Activated CD4-positive, alpha-beta T cell treated with anti-CD3 and anti-CD28 coated beads, Interleukin-2, amount 10 ng/mL, durations not matched to agents 7 days and 5 days (primary cell): ENCODE measurements around the gene REC8. TPM values are rescaled to one million over a fixed set of nuclear protein-coding genes. Genes with fewer than 3 reads are reported as not detected.

Experiments used
- CTCF ChIA-PET: fragments of 350-600 bp; sonication (Branson Sonifier 250); formaldehyde crosslinking; loops from one replicate; lab custom pipeline; 2021; ENCODE audit warnings: antibody characterized with exemption; lab: Charles Lee
- POLR2A ChIA-PET: fragments of 350-600 bp; sonication (Branson Sonifier 250); formaldehyde crosslinking; loops from one replicate; lab custom pipeline; 2021; ENCODE audit warnings: antibody characterized with exemption; lab: Charles Lee
- DNase-seq: peaks from one replicate; pipeline ENCODE4 v3.0.0-alpha.2; 2020
- H3K27ac Mint-ChIP-seq: one replicate; pipeline ENCODE4 v1.8.0; 2021; ENCODE audit warnings: mild to moderate bottlenecking, moderate library complexity, mixed read lengths
- H3K27me3 Mint-ChIP-seq: one replicate; pipeline ENCODE4 v1.8.0; 2021; ENCODE audit warnings: mixed read lengths
- H3K36me3 Mint-ChIP-seq: one replicate; pipeline ENCODE4 v1.8.0; 2021; ENCODE audit warnings: low read depth, mixed read lengths
- H3K4me1 Mint-ChIP-seq: one replicate; pipeline ENCODE4 v1.8.0; 2021; ENCODE audit warnings: mixed read lengths
- H3K4me3 Mint-ChIP-seq: one replicate; pipeline ENCODE4 v1.8.0; 2021; ENCODE audit warnings: mild to moderate bottlenecking, moderate library complexity, mixed read lengths
- H3K9me3 Mint-ChIP-seq: one replicate; pipeline ENCODE4 v1.8.0; 2021; ENCODE audit warnings: mixed read lengths
- total RNA-seq, 2 experiments: library from RNA; stranded (reverse); gene quantifications; one replicate each; pipeline ENCODE4 v1.2.3, GENCODE V29; 2021

REC8 gene
- total RNA-seq, 2 experiments from 2014 or later, result 52.8 to 61.0 TPM

GRCh38 chr14:24132061-24132685 is 39.7 kb upstream of the REC8 start:
- Mint-ChIP-seq H3K4me1 (peaks cover 34% of the 10 kb centered on the region), H3K9me3 (no peaks in the 10 kb centered on the region), H3K27me3 (no peaks in the 10 kb centered on the region), H3K4me3 (no peak overlapping the region), H3K36me3 (peaks cover 8% of the 10 kb centered on the region), H3K27ac (peak overlapping the region; percentile 85)
- DNase-seq, result no peak
- POLR2A ChIA-PET, result no interaction called here
- CTCF ChIA-PET, result interaction anchor here (0.8 to 2.4 kb wide), 6 partner anchors 9 to 42 kb away, joined by 3 to 7 read pairs (median 4); partner anchors contain the start of genes DCAF11, EMC9, IRF9 and NRL

GRCh38 chr14:24132976-24133375 is 38.9 kb upstream of the REC8 start:
- no peaks in the 10 kb centered on the region for H3K27me3 Mint-ChIP-seq
- H3K36me3 Mint-ChIP-seq, result peaks cover 13% of the 10 kb centered on the region
- CTCF ChIA-PET, result interaction anchor here (0.7 to 2.4 kb wide), 3 partner anchors 8 to 25 kb away, joined by 3 to 7 read pairs (median 3); partner anchors contain the start of genes DCAF11, EMC9 and NRL
- DNase-seq, result no peak
- H3K27ac Mint-ChIP-seq, result peak overlapping the region; percentile 85
- H3K4me3 Mint-ChIP-seq, result no peak overlapping the region
- peaks cover 39% of the 10 kb centered on the region for H3K4me1 Mint-ChIP-seq
- POLR2A ChIA-PET, result interaction anchor here (0.7 kb wide), 1 partner anchor 577 kb away, joined by 8 read pairs; the partner anchor contains the start of gene THTPA
- no peaks in the 10 kb centered on the region for H3K9me3 Mint-ChIP-seq

GRCh38 chr14:24133735-24134134 is 38.1 kb upstream of the REC8 start:
- no peak for DNase-seq
- H3K9me3 Mint-ChIP-seq, result no peaks in the 10 kb centered on the region
- H3K36me3 Mint-ChIP-seq, result peaks cover 21% of the 10 kb centered on the region
- ChIA-PET POLR2A (interaction anchor here (0.7 kb wide), 1 partner anchor 578 kb away, joined by 8 read pairs; the partner anchor contains the start of gene THTPA), CTCF (interaction anchor here (0.6 to 2.4 kb wide), 7 partner anchors 15 to 772 kb away, joined by 3 to 7 read pairs (median 3); partner anchors contain the start of genes DCAF11, IPO4 and NRL)
- H3K27ac Mint-ChIP-seq, result no peak overlapping the region
- no peaks in the 10 kb centered on the region for H3K27me3 Mint-ChIP-seq
- H3K4me1 Mint-ChIP-seq, result peaks cover 46% of the 10 kb centered on the region
- H3K4me3 Mint-ChIP-seq, result no peak overlapping the region

GRCh38 chr14:24135584-24135833 is 36.4 kb upstream of the REC8 start:
- CTCF ChIA-PET, result interaction anchor here (0.7 to 7.6 kb wide), 10 partner anchors 10 to 296 kb away, joined by 3 to 62 read pairs (median 3); partner anchors contain the start of genes DCAF11, IRF9, NRL and PSME2
- peaks cover 58% of the 10 kb centered on the region for H3K4me1 Mint-ChIP-seq

GRCh38 chr14:24135834-24136683 is 35.8 kb upstream of the REC8 start, which contains the start of gene PSME1:
Gene PSME1 (plus strand): TSS chr14:24136194. CDS start chr14:24136263, 69 bp downstream.
- H3K27ac Mint-ChIP-seq, result peak within 1 kb of the TSS; percentile 93
- H3K9me3 Mint-ChIP-seq, result no peaks in the 10 kb centered on the region
- H3K4me1 Mint-ChIP-seq, result peaks cover 56% of the 10 kb centered on the region
- H3K27me3 Mint-ChIP-seq, result no peaks in the 10 kb centered on the region
- ChIA-PET CTCF (interaction anchor here (0.7 to 7.6 kb wide), 12 partner anchors 10 to 296 kb away, joined by 3 to 62 read pairs (median 3); partner anchors contain the start of genes DCAF11, IRF9, NRL and PSME2), POLR2A (interaction anchor here (0.8 to 1.7 kb wide), 5 partner anchors 11 to 44 kb away, joined by 3 to 7 read pairs (median 5); partner anchors contain the start of genes DCAF11, IRF9, NRL and PSME2)
- peak; percentile 93 for DNase-seq
- H3K4me3 Mint-ChIP-seq, result peak within 1 kb of the TSS; percentile 94
- peaks cover 40% of the 10 kb centered on the region for H3K36me3 Mint-ChIP-seq

More at GRCh38 chr14:24135584-24135833, 36.4 kb upstream of the REC8 start:
- Mint-ChIP-seq H3K4me3 (peak overlapping the region; percentile 84), H3K36me3 (peaks cover 37% of the 10 kb centered on the region), H3K27ac (peak overlapping the region; percentile 91), H3K9me3 (no peaks in the 10 kb centered on the region), H3K27me3 (no peaks in the 10 kb centered on the region)
- POLR2A ChIA-PET, result interaction anchor here (0.8 to 1.2 kb wide), 4 partner anchors 11 to 43 kb away, joined by 3 to 7 read pairs (median 4); partner anchors contain the start of genes DCAF11, NRL, PSME2 and RNF31
- no peak for DNase-seq

GRCh38 chr14:24136684-24137528 is 35.0 kb upstream of the REC8 start:
- Mint-ChIP-seq H3K4me1 (peaks cover 53% of the 10 kb centered on the region), H3K27me3 (no peaks in the 10 kb centered on the region)

GRCh38 chr14:24137529-24138395 is 34.1 kb upstream of the REC8 start:
- H3K36me3 Mint-ChIP-seq, result peaks cover 47% of the 10 kb centered on the region

More at GRCh38 chr14:24136684-24137528, 35.0 kb upstream of the REC8 start:
- no peak for DNase-seq
- H3K27ac Mint-ChIP-seq, result peak overlapping the region; percentile 93
- CTCF ChIA-PET, result interaction anchor here (0.5 to 7.6 kb wide), 13 partner anchors 10 to 196 kb away, joined by 3 to 62 read pairs (median 5); partner anchors contain the start of genes DCAF11, IRF9, NRL and PSME2
- peaks cover 43% of the 10 kb centered on the region for H3K36me3 Mint-ChIP-seq
- peak overlapping the region; percentile 94 for H3K4me3 Mint-ChIP-seq
- POLR2A ChIA-PET, result interaction anchor here (0.7 to 1.8 kb wide), 5 partner anchors 10 to 45 kb away, joined by 3 to 8 read pairs (median 6); partner anchors contain the start of genes DCAF11, IRF9, NRL and PSME2
- no peaks in the 10 kb centered on the region for H3K9me3 Mint-ChIP-seq

GRCh38 chr14:24138396-24139271 is 33.2 kb upstream of the REC8 start:
- peak overlapping the region; percentile 43 for H3K27ac Mint-ChIP-seq
- POLR2A ChIA-PET, result interaction anchor here (1.8 kb wide), 1 partner anchor 8 kb away, joined by 8 read pairs; the partner anchor contains the start of genes PSME2 and RNF31
- DNase-seq, result no peak
- H3K4me3 Mint-ChIP-seq, result peak overlapping the region; percentile 98
- peaks cover 56% of the 10 kb centered on the region for H3K36me3 Mint-ChIP-seq
- no peaks in the 10 kb centered on the region for H3K27me3 Mint-ChIP-seq
- CTCF ChIA-PET, result interaction anchor here (0.7 to 7.6 kb wide), 7 partner anchors 9 to 77 kb away, joined by 3 to 62 read pairs (median 4); partner anchors contain the start of genes DCAF11, IRF9, MDP1 and NRL
- H3K4me1 Mint-ChIP-seq, result peaks cover 54% of the 10 kb centered on the region
- H3K9me3 Mint-ChIP-seq, result no peaks in the 10 kb centered on the region

More at GRCh38 chr14:24137529-24138395, 34.1 kb upstream of the REC8 start:
- POLR2A ChIA-PET, result interaction anchor here (1.7 to 1.8 kb wide), 2 partner anchors 9 to 23 kb away, joined by 6 to 8 read pairs; partner anchors contain the start of genes IRF9, PSME2 and RNF31
- Mint-ChIP-seq H3K27me3 (no peaks in the 10 kb centered on the region), H3K4me1 (peaks cover 50% of the 10 kb centered on the region), H3K4me3 (peak overlapping the region; percentile 94), H3K9me3 (no peaks in the 10 kb centered on the region), H3K27ac (peak overlapping the region; percentile 93)
- no peak for DNase-seq
- CTCF ChIA-PET, result interaction anchor here (0.5 to 7.6 kb wide), 14 partner anchors 10 to 193 kb away, joined by 3 to 62 read pairs (median 4); partner anchors contain the start of genes DCAF11, IRF9, NRL and PSME2

- ChIA-PET CTCF (interaction anchor here (0.6 to 7.6 kb wide), 4 partner anchors 22 to 103 kb away, joined by 3 to 62 read pairs (median 4); partner anchors contain the start of genes DCAF11, IRF9, MDP1 and NRL), POLR2A (no interaction called here)
- Mint-ChIP-seq H3K4me1 (peaks cover 62% of the 10 kb centered on the region), H3K9me3 (no peaks in the 10 kb centered on the region), H3K4me3 (peak overlapping the region; percentile 98), H3K27me3 (no peaks in the 10 kb centered on the region), H3K27ac (peak overlapping the region; percentile 78), H3K36me3 (peaks cover 63% of the 10 kb centered on the region)
- DNase-seq, result peak; percentile 35
Observed at GRCh38 chr14:24139272-24139934, 32.5 kb upstream of the REC8 start.
